WTC11 (cell line): Measurements from ENCODE around the gene C17orf58. TPM values are rescaled to one million over a fixed set of nuclear protein-coding genes. Genes with fewer than 3 reads are reported as not detected.

Experiments used
- ATAC-seq: fragments of 200-7000 bp; cut with Tn5 transposase; 2 replicates; pipeline ENCODE4 v1.10.0; 2021; ENCODE audit warnings: mild to moderate bottlenecking, moderate library complexity
- CTCF ChIA-PET: fragments of 300-600 bp; sonication (Branson Sonifier 250); formaldehyde crosslinking; loops from one replicate; lab custom pipeline; 2021; ENCODE audit warnings: antibody characterized with exemption; lab: Charles Lee
- POLR2A ChIA-PET: fragments of 350-600 bp; sonication (Branson Sonifier 250); formaldehyde crosslinking; loops from one replicate; lab custom pipeline; 2021; ENCODE audit warnings: antibody characterized with exemption; lab: Charles Lee
- DNase-seq: peaks from one replicate; pipeline ENCODE4 v3.0.0; 2021; ENCODE audit warnings: low spot score
- H3K27ac Mint-ChIP-seq: 2 replicates; pipeline ENCODE4 v1.8.0; 2021; ENCODE audit warnings: mixed read lengths
- H3K27me3 Mint-ChIP-seq: 2 replicates; pipeline ENCODE4 v1.8.0; 2021; ENCODE audit warnings: low read depth, mild to moderate bottlenecking, moderate library complexity, mixed read lengths
- H3K36me3 Mint-ChIP-seq: 2 replicates; pipeline ENCODE4 v1.8.0; 2021; ENCODE audit warnings: mixed read lengths
- H3K4me1 Mint-ChIP-seq: 2 replicates; pipeline ENCODE4 v1.8.0; 2022; ENCODE audit warnings: mixed read lengths
- H3K4me3 Mint-ChIP-seq: 2 replicates; pipeline ENCODE4 v1.8.0; 2021; ENCODE audit warnings: mild to moderate bottlenecking, moderate library complexity, mixed read lengths
- H3K9me3 Mint-ChIP-seq: 2 replicates; pipeline ENCODE4 v1.8.0; 2021; ENCODE audit warnings: mixed read lengths
- CDX4 ChIP-seq: fragments of 250-450 bp; sonication (Bioruptor Pico); IDR thresholded peaks from 2 replicates; pipeline ENCODE4 v1.9.0; 2021; ENCODE audit warnings: moderate library complexity, mild to moderate bottlenecking, inconsistent platforms, borderline replicate concordance
- CREM ChIP-seq: sonication (generic); formaldehyde crosslinking; IDR thresholded peaks from 2 replicates; pipeline ENCODE4 v1.8.1; 2022; ENCODE audit warnings: mild to moderate bottlenecking, missing genetic modification reagents, moderate library complexity
- ELF4 ChIP-seq: sonication (generic); formaldehyde crosslinking; IDR thresholded peaks from 2 replicates; pipeline ENCODE4 v1.8.1; 2022; ENCODE audit warnings: low read depth, mild to moderate bottlenecking, moderate library complexity, missing genetic modification reagents
- ESRRA ChIP-seq: sonication (generic); formaldehyde crosslinking; IDR thresholded peaks from 2 replicates; pipeline ENCODE4 v1.8.1; 2022; ENCODE audit warnings: mild to moderate bottlenecking, missing genetic modification reagents, borderline replicate concordance
- FOXJ3 ChIP-seq: sonication (generic); formaldehyde crosslinking; IDR thresholded peaks from 2 replicates; pipeline ENCODE4 v1.9.0; 2021; ENCODE audit warnings: missing genetic modification reagents, mild to moderate bottlenecking, borderline replicate concordance
- IRF2 ChIP-seq: sonication (generic); formaldehyde crosslinking; IDR thresholded peaks from 2 replicates; pipeline ENCODE4 v1.8.0; 2022; ENCODE audit warnings: low read depth, missing genetic modification reagents, borderline replicate concordance
- NFATC4 ChIP-seq: fragments of 250-450 bp; sonication (Bioruptor Pico); IDR thresholded peaks from 2 replicates; pipeline ENCODE4 v1.9.0; 2021; ENCODE audit warnings: mild to moderate bottlenecking
- NFYB ChIP-seq: sonication (generic); formaldehyde crosslinking; conservative IDR thresholded peaks from 2 replicates; pipeline ENCODE4 v1.8.0; 2022; ENCODE audit warnings: low read depth, missing genetic modification reagents
- NR1H2 ChIP-seq: sonication (generic); formaldehyde crosslinking; IDR thresholded peaks from 2 replicates; pipeline ENCODE4 v1.9.0; 2021; ENCODE audit warnings: mild to moderate bottlenecking, moderate library complexity, missing genetic modification reagents
- OVOL2 ChIP-seq: fragments of 250-450 bp; sonication (Bioruptor Pico); IDR thresholded peaks from 2 replicates; pipeline ENCODE4 v1.9.0; 2021; ENCODE audit warnings: mild to moderate bottlenecking, borderline replicate concordance
- SMAD3 ChIP-seq: sonication (generic); formaldehyde crosslinking; IDR thresholded peaks from 2 replicates; pipeline ENCODE4 v1.8.0; 2022; ENCODE audit warnings: missing genetic modification reagents, mild to moderate bottlenecking, borderline replicate concordance
- ZMAT4 ChIP-seq: fragments of 250-450 bp; sonication (Bioruptor Pico); IDR thresholded peaks from 2 replicates; pipeline ENCODE4 v1.9.0; 2021; ENCODE audit warnings: mild to moderate bottlenecking
- ZNF281 ChIP-seq: sonication (generic); formaldehyde crosslinking; IDR thresholded peaks from 2 replicates; pipeline ENCODE4 v1.8.0; 2023; ENCODE audit warnings: mild to moderate bottlenecking, missing genetic modification reagents
- ZNF317 ChIP-seq: sonication (generic); formaldehyde crosslinking; IDR thresholded peaks from 2 replicates; pipeline ENCODE4 v1.8.1; 2023; ENCODE audit warnings: low read depth, mild to moderate bottlenecking, moderate library complexity, missing genetic modification reagents, borderline replicate concordance
- ZNF425 ChIP-seq: fragments of 250-450 bp; sonication (Bioruptor Pico); conservative IDR thresholded peaks from 2 replicates; pipeline ENCODE4 v1.9.0; 2021; ENCODE audit warnings: mild to moderate bottlenecking
- ZNF532 ChIP-seq: fragments of 250-450 bp; sonication (Bioruptor Pico); IDR thresholded peaks from 2 replicates; pipeline ENCODE4 v1.9.0; 2021; ENCODE audit warnings: mild to moderate bottlenecking, borderline replicate concordance
- total RNA-seq: library from RNA; stranded (reverse); gene quantifications from 3 replicates; pipeline ENCODE4 v1.2.3, GENCODE V29; 2021
- TF ChIP-seq, protein P1 (sequence below): fragments of 200-600 bp; IDR thresholded peaks from 2 replicates; pipeline ENCODE4 v1.8.0; 2022; ENCODE audit warnings: antibody characterized with exemption
- TF ChIP-seq, protein P2 (sequence below): sonication (generic); formaldehyde crosslinking; IDR thresholded peaks from 2 replicates; pipeline ENCODE4 v1.8.0; 2023; ENCODE audit warnings: missing genetic modification reagents, mild to moderate bottlenecking, borderline replicate concordance

C17orf58 gene
- total RNA-seq, 1 experiment from 2014 or later, result 28.2 TPM

GRCh38 chr17:67947325-67947813 is 48.9 kb downstream of the C17orf58 start:
- Mint-ChIP-seq H3K27ac (no peak overlapping the region), H3K4me1 (no peaks in the 10 kb centered on the region), H3K27me3 (no peaks in the 10 kb centered on the region), H3K4me3 (no peak overlapping the region), H3K9me3 (no peaks in the 10 kb centered on the region), H3K36me3 (peaks cover 85% of the 10 kb centered on the region)
- ChIA-PET POLR2A (no interaction called here), CTCF (no interaction called here)
- TF ChIP-seq ELF4 (CRISPR knock-in tag) (no peak), ZNF425 (CRISPR knock-in tag) (no peak), CDX4 (no peak), ZMAT4 (CRISPR knock-in tag) (no peak), OVOL2 (no peak), FOXJ3 (CRISPR knock-in tag) (no peak), CREM (CRISPR knock-in tag) (no peak), ESRRA (CRISPR knock-in tag) (no peak), IRF2 (CRISPR knock-in tag) (no peak), ZNF281 (CRISPR knock-in tag) (no peak), NR1H2 (CRISPR knock-in tag) (no peak)
- TF ChIP-seq, protein P1, sequence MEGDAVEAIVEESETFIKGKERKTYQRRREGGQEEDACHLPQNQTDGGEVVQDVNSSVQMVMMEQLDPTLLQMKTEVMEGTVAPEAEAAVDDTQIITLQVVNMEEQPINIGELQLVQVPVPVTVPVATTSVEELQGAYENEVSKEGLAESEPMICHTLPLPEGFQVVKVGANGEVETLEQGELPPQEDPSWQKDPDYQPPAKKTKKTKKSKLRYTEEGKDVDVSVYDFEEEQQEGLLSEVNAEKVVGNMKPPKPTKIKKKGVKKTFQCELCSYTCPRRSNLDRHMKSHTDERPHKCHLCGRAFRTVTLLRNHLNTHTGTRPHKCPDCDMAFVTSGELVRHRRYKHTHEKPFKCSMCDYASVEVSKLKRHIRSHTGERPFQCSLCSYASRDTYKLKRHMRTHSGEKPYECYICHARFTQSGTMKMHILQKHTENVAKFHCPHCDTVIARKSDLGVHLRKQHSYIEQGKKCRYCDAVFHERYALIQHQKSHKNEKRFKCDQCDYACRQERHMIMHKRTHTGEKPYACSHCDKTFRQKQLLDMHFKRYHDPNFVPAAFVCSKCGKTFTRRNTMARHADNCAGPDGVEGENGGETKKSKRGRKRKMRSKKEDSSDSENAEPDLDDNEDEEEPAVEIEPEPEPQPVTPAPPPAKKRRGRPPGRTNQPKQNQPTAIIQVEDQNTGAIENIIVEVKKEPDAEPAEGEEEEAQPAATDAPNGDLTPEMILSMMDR, result no peak
- ATAC-seq, result no peak
- no peak for DNase-seq

DNA sequence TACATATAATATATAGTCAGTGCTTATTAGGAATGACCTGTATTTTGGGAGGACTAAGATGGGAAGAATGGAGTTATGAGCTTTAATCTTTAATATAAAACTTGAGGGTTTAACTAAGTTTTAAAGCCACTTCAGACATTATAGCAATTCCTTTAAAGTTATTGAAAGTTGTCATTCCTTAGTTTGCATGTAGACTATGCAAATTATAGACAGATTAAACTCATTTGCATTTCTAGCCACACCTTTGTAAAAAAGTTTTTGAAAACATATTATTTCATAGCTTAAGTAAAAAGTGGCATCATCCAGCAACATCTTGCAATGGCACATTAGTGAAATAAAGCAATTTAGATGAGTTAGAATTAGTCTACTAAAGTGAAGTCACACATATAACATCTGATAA is 49.8 kb downstream of the C17orf58 start:
- CTCF ChIA-PET, result no interaction called here
- Mint-ChIP-seq H3K36me3 (peaks cover 86% of the 10 kb centered on the region), H3K9me3 (no peaks in the 10 kb centered on the region), H3K27ac (no peak overlapping the region), H3K4me1 (no peaks in the 10 kb centered on the region), H3K4me3 (no peak overlapping the region), H3K27me3 (no peaks in the 10 kb centered on the region)
- POLR2A ChIA-PET, result no interaction called here
- no peak for DNase-seq
- ATAC-seq, result no peak
- TF ChIP-seq, protein P2, sequence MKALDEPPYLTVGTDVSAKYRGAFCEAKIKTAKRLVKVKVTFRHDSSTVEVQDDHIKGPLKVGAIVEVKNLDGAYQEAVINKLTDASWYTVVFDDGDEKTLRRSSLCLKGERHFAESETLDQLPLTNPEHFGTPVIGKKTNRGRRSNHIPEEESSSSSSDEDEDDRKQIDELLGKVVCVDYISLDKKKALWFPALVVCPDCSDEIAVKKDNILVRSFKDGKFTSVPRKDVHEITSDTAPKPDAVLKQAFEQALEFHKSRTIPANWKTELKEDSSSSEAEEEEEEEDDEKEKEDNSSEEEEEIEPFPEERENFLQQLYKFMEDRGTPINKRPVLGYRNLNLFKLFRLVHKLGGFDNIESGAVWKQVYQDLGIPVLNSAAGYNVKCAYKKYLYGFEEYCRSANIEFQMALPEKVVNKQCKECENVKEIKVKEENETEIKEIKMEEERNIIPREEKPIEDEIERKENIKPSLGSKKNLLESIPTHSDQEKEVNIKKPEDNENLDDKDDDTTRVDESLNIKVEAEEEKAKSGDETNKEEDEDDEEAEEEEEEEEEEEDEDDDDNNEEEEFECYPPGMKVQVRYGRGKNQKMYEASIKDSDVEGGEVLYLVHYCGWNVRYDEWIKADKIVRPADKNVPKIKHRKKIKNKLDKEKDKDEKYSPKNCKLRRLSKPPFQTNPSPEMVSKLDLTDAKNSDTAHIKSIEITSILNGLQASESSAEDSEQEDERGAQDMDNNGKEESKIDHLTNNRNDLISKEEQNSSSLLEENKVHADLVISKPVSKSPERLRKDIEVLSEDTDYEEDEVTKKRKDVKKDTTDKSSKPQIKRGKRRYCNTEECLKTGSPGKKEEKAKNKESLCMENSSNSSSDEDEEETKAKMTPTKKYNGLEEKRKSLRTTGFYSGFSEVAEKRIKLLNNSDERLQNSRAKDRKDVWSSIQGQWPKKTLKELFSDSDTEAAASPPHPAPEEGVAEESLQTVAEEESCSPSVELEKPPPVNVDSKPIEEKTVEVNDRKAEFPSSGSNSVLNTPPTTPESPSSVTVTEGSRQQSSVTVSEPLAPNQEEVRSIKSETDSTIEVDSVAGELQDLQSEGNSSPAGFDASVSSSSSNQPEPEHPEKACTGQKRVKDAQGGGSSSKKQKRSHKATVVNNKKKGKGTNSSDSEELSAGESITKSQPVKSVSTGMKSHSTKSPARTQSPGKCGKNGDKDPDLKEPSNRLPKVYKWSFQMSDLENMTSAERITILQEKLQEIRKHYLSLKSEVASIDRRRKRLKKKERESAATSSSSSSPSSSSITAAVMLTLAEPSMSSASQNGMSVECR (CRISPR knock-in tag), result no peak
- TF ChIP-seq ZNF532 (CRISPR knock-in tag), result no peak
- TF ChIP-seq NFYB (CRISPR knock-in tag), result no peak
- TF ChIP-seq SMAD3 (CRISPR knock-in tag), result no peak
- TF ChIP-seq ZNF317, result no peak
- TF ChIP-seq NFATC4, result no peak
